WTC11 (cell line): ENCODE measurements around the gene RNASEH1. TPM values are rescaled to one million over a fixed set of nuclear protein-coding genes. Genes with fewer than 3 reads are reported as not detected.

ENCODE experiments used
- CREM ChIP-seq: sonication (generic); formaldehyde crosslinking; IDR thresholded peaks from 2 replicates; pipeline ENCODE4 v1.8.1; 2022; ENCODE audit warnings: mild to moderate bottlenecking, missing genetic modification reagents, moderate library complexity
- KAT7 ChIP-seq: sonication (generic); formaldehyde crosslinking; IDR thresholded peaks from 2 replicates; pipeline ENCODE4 v1.8.1; 2023; ENCODE audit warnings: missing genetic modification reagents, mild to moderate bottlenecking, borderline replicate concordance
- MYBL2 ChIP-seq: sonication (generic); formaldehyde crosslinking; IDR thresholded peaks from 2 replicates; pipeline ENCODE4 v1.8.1; 2023; ENCODE audit warnings: mild to moderate bottlenecking, moderate library complexity, missing genetic modification reagents
- NR1H2 ChIP-seq: sonication (generic); formaldehyde crosslinking; IDR thresholded peaks from 2 replicates; pipeline ENCODE4 v1.9.0; 2021; ENCODE audit warnings: mild to moderate bottlenecking, moderate library complexity, missing genetic modification reagents
- RELA ChIP-seq: sonication (generic); formaldehyde crosslinking; IDR thresholded peaks from 2 replicates; pipeline ENCODE4 v1.8.1; 2022; ENCODE audit warnings: missing genetic modification reagents, mild to moderate bottlenecking, borderline replicate concordance
- TEAD1 ChIP-seq: sonication (generic); formaldehyde crosslinking; IDR thresholded peaks from 2 replicates; pipeline ENCODE4 v1.8.0; 2022; ENCODE audit warnings: mild to moderate bottlenecking, missing genetic modification reagents
- ZNF232 ChIP-seq: sonication (generic); formaldehyde crosslinking; IDR thresholded peaks from 2 replicates; pipeline ENCODE4 v1.8.0; 2022; ENCODE audit warnings: mild to moderate bottlenecking, missing genetic modification reagents
- ZNF263 ChIP-seq: sonication (generic); formaldehyde crosslinking; IDR thresholded peaks from 2 replicates; pipeline ENCODE4 v1.8.1; 2022; ENCODE audit warnings: low read depth, mild to moderate bottlenecking, moderate library complexity, missing genetic modification reagents
- ZNF396 ChIP-seq: fragments of 250-450 bp; sonication (Bioruptor Pico); IDR thresholded peaks from 2 replicates; pipeline ENCODE4 v1.8.0; 2021; ENCODE audit warnings: mild to moderate bottlenecking, moderate library complexity, borderline replicate concordance
- total RNA-seq: library from RNA; stranded (reverse); gene quantifications from 3 replicates; pipeline ENCODE4 v1.2.3, GENCODE V29; 2021
- TF ChIP-seq, protein P1 (sequence below): sonication (generic); formaldehyde crosslinking; conservative IDR thresholded peaks from 2 replicates; pipeline ENCODE4 v1.8.1; 2023; ENCODE audit warnings: mild to moderate bottlenecking, low read depth, missing genetic modification reagents, moderate library complexity
- TF ChIP-seq, protein P2 (sequence below): sonication (generic); formaldehyde crosslinking; IDR thresholded peaks from 2 replicates; pipeline ENCODE4 v1.8.1; 2023; ENCODE audit warnings: mild to moderate bottlenecking, missing genetic modification reagents
- TF ChIP-seq, protein P3 (sequence below): sonication (generic); formaldehyde crosslinking; IDR thresholded peaks from 2 replicates; pipeline ENCODE4 v1.8.1; 2022; ENCODE audit warnings: missing genetic modification reagents, borderline replicate concordance
- TF ChIP-seq, protein P4 (sequence below): fragments of 200-600 bp; IDR thresholded peaks from 2 replicates; pipeline ENCODE4 v1.8.0; 2022; ENCODE audit warnings: antibody characterized with exemption
- TF ChIP-seq, protein P5 (sequence below): sonication (generic); formaldehyde crosslinking; IDR thresholded peaks from 2 replicates; pipeline ENCODE4 v1.8.0; 2023; ENCODE audit warnings: missing genetic modification reagents, mild to moderate bottlenecking, borderline replicate concordance

RNASEH1 gene
- total RNA-seq, 1 experiment from 2014 or later = 44.4 TPM

DNA sequence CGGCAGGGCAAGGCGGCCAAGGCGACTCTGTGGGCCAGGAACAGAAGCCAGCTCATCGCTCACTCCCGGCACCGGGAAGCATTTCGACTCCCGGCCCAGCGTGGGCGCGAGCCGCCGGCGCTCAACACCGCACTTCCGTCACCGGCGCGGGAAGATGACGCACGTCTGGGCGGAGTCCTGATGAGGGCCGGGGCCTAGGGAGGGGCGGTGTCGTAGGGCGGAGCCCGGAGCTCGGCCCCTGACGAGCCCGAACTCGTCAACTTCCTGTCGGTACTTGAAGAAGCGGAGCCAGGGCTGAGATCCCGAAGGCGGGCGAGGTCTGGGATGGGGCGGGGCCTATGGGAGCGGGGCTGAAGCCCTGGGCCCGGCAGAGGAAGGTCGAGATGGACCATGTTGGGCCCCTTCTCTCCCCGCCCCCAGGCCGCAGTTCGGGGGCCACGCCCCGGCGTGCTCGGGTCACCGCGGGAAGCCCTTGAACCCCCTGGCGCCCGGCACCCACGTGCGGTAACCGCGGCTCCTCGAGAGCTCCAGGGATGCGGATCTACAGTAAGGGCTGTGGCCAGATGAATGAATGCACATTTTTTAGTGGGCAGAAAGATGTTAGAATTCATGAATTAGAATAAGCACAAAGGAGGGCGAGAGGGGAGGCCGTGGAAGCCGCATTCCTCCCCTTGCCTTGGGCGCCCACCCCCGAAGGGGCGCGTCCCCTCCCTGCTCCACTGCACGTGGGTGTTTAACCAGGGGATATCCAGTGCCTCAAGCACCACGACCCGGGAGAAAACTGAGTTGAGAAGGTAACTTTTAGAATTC is at the start of gene RNASEH1 (continued):
- TF ChIP-seq, protein P1, sequence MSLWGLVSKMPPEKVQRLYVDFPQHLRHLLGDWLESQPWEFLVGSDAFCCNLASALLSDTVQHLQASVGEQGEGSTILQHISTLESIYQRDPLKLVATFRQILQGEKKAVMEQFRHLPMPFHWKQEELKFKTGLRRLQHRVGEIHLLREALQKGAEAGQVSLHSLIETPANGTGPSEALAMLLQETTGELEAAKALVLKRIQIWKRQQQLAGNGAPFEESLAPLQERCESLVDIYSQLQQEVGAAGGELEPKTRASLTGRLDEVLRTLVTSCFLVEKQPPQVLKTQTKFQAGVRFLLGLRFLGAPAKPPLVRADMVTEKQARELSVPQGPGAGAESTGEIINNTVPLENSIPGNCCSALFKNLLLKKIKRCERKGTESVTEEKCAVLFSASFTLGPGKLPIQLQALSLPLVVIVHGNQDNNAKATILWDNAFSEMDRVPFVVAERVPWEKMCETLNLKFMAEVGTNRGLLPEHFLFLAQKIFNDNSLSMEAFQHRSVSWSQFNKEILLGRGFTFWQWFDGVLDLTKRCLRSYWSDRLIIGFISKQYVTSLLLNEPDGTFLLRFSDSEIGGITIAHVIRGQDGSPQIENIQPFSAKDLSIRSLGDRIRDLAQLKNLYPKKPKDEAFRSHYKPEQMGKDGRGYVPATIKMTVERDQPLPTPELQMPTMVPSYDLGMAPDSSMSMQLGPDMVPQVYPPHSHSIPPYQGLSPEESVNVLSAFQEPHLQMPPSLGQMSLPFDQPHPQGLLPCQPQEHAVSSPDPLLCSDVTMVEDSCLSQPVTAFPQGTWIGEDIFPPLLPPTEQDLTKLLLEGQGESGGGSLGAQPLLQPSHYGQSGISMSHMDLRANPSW = no peak
- TF ChIP-seq, protein P2, sequence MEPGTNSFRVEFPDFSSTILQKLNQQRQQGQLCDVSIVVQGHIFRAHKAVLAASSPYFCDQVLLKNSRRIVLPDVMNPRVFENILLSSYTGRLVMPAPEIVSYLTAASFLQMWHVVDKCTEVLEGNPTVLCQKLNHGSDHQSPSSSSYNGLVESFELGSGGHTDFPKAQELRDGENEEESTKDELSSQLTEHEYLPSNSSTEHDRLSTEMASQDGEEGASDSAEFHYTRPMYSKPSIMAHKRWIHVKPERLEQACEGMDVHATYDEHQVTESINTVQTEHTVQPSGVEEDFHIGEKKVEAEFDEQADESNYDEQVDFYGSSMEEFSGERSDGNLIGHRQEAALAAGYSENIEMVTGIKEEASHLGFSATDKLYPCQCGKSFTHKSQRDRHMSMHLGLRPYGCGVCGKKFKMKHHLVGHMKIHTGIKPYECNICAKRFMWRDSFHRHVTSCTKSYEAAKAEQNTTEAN (CRISPR knock-in tag) = 0 out of 2 replicates have a peak, but pooled peaks have one; percentile 72
- TF ChIP-seq ZNF396 (CRISPR knock-in tag) (no peak), RELA (CRISPR knock-in tag) (0 out of 2 replicates have a peak, but pooled peaks have one; percentile 16), KAT7 (CRISPR knock-in tag) (peak; percentile 29; the same call in 1 of the 2 replicates), MYBL2 (CRISPR knock-in tag) (peak; percentile 85), ZNF263 (no peak), CREM (CRISPR knock-in tag) (peak; percentile 98), TEAD1 (CRISPR knock-in tag) (peak; percentile 42), NR1H2 (CRISPR knock-in tag) (no peak), ZNF232 (CRISPR knock-in tag) (0 out of 2 replicates have a peak, but pooled peaks have one; percentile 39)
- TF ChIP-seq, protein P3, sequence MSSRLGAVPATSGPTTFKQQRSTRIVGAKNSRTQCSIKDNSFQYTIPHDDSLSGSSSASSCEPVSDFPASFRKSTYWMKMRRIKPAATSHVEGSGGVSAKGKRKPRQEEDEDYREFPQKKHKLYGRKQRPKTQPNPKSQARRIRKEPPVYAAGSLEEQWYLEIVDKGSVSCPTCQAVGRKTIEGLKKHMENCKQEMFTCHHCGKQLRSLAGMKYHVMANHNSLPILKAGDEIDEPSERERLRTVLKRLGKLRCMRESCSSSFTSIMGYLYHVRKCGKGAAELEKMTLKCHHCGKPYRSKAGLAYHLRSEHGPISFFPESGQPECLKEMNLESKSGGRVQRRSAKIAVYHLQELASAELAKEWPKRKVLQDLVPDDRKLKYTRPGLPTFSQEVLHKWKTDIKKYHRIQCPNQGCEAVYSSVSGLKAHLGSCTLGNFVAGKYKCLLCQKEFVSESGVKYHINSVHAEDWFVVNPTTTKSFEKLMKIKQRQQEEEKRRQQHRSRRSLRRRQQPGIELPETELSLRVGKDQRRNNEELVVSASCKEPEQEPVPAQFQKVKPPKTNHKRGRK = 0 out of 2 replicates have a peak, but pooled peaks have one; percentile 32
- TF ChIP-seq, protein P4, sequence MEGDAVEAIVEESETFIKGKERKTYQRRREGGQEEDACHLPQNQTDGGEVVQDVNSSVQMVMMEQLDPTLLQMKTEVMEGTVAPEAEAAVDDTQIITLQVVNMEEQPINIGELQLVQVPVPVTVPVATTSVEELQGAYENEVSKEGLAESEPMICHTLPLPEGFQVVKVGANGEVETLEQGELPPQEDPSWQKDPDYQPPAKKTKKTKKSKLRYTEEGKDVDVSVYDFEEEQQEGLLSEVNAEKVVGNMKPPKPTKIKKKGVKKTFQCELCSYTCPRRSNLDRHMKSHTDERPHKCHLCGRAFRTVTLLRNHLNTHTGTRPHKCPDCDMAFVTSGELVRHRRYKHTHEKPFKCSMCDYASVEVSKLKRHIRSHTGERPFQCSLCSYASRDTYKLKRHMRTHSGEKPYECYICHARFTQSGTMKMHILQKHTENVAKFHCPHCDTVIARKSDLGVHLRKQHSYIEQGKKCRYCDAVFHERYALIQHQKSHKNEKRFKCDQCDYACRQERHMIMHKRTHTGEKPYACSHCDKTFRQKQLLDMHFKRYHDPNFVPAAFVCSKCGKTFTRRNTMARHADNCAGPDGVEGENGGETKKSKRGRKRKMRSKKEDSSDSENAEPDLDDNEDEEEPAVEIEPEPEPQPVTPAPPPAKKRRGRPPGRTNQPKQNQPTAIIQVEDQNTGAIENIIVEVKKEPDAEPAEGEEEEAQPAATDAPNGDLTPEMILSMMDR = no peak
- TF ChIP-seq, protein P5, sequence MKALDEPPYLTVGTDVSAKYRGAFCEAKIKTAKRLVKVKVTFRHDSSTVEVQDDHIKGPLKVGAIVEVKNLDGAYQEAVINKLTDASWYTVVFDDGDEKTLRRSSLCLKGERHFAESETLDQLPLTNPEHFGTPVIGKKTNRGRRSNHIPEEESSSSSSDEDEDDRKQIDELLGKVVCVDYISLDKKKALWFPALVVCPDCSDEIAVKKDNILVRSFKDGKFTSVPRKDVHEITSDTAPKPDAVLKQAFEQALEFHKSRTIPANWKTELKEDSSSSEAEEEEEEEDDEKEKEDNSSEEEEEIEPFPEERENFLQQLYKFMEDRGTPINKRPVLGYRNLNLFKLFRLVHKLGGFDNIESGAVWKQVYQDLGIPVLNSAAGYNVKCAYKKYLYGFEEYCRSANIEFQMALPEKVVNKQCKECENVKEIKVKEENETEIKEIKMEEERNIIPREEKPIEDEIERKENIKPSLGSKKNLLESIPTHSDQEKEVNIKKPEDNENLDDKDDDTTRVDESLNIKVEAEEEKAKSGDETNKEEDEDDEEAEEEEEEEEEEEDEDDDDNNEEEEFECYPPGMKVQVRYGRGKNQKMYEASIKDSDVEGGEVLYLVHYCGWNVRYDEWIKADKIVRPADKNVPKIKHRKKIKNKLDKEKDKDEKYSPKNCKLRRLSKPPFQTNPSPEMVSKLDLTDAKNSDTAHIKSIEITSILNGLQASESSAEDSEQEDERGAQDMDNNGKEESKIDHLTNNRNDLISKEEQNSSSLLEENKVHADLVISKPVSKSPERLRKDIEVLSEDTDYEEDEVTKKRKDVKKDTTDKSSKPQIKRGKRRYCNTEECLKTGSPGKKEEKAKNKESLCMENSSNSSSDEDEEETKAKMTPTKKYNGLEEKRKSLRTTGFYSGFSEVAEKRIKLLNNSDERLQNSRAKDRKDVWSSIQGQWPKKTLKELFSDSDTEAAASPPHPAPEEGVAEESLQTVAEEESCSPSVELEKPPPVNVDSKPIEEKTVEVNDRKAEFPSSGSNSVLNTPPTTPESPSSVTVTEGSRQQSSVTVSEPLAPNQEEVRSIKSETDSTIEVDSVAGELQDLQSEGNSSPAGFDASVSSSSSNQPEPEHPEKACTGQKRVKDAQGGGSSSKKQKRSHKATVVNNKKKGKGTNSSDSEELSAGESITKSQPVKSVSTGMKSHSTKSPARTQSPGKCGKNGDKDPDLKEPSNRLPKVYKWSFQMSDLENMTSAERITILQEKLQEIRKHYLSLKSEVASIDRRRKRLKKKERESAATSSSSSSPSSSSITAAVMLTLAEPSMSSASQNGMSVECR (CRISPR knock-in tag) = 0 out of 2 replicates have a peak, but pooled peaks have one; percentile 30
